ENCODE data around the gene ZDHHC14.

The ZDHHC14 gene

DNA sequence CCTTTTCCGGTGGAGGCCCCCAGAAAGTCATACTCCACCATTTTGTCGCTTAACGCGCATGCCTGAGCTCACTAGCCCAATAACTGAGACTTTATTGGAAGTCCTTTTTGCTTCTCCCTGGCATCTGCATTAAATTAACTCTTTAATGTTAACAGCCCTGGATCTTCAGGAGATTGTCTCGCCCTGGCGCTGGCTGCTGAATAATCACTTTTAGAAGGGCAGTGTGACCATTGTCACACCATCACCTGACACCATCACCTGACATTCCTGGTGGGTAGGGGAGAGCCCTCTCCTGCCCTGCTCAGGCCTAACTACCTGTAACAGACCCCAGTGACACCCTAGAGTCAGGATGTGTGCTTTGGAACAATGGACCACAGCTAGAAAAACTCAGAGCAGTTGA, 326.6 kb downstream of the ZDHHC14 start:
- TF ChIP-seq, protein P1, sequence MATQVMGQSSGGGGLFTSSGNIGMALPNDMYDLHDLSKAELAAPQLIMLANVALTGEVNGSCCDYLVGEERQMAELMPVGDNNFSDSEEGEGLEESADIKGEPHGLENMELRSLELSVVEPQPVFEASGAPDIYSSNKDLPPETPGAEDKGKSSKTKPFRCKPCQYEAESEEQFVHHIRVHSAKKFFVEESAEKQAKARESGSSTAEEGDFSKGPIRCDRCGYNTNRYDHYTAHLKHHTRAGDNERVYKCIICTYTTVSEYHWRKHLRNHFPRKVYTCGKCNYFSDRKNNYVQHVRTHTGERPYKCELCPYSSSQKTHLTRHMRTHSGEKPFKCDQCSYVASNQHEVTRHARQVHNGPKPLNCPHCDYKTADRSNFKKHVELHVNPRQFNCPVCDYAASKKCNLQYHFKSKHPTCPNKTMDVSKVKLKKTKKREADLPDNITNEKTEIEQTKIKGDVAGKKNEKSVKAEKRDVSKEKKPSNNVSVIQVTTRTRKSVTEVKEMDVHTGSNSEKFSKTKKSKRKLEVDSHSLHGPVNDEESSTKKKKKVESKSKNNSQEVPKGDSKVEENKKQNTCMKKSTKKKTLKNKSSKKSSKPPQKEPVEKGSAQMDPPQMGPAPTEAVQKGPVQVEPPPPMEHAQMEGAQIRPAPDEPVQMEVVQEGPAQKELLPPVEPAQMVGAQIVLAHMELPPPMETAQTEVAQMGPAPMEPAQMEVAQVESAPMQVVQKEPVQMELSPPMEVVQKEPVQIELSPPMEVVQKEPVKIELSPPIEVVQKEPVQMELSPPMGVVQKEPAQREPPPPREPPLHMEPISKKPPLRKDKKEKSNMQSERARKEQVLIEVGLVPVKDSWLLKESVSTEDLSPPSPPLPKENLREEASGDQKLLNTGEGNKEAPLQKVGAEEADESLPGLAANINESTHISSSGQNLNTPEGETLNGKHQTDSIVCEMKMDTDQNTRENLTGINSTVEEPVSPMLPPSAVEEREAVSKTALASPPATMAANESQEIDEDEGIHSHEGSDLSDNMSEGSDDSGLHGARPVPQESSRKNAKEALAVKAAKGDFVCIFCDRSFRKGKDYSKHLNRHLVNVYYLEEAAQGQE (IDR thresholded peaks at IDR 0.05; ENCODE audit: low read depth): no peak
- no peak for TF ChIP-seq TEAD4 (IDR thresholded peaks at IDR 0.05)
- TF ChIP-seq RAD21 (IDR thresholded peaks at IDR 0.05; ENCODE audit: low read depth): no peak
- TF ChIP-seq EP300 (IDR thresholded peaks at IDR 0.05; ENCODE audit: borderline replicate concordance): no peak
- no peak for TF ChIP-seq TCF12 (IDR thresholded peaks at IDR 0.05; ENCODE audit: low read depth)
- TF ChIP-seq CEBPB (IDR thresholded peaks at IDR 0.05): no peak
- TF ChIP-seq, protein P2, sequence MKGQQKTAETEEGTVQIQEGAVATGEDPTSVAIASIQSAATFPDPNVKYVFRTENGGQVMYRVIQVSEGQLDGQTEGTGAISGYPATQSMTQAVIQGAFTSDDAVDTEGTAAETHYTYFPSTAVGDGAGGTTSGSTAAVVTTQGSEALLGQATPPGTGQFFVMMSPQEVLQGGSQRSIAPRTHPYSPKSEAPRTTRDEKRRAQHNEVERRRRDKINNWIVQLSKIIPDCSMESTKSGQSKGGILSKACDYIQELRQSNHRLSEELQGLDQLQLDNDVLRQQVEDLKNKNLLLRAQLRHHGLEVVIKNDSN (IDR thresholded peaks at IDR 0.05): no peak
- TF ChIP-seq YY1 (IDR thresholded peaks at IDR 0.05; ENCODE audit: low read depth): no peak
- no peak for TF ChIP-seq CREB1 (IDR thresholded peaks at IDR 0.05; ENCODE audit: low read depth)
- TF ChIP-seq FOXM1 (IDR thresholded peaks at IDR 0.05; ENCODE audit: borderline replicate concordance, low read depth): no peak
- TF ChIP-seq, protein P3, sequence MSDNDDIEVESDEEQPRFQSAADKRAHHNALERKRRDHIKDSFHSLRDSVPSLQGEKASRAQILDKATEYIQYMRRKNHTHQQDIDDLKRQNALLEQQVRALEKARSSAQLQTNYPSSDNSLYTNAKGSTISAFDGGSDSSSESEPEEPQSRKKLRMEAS (IDR thresholded peaks at IDR 0.05): no peak
- TF ChIP-seq TAF1 (IDR thresholded peaks at IDR 0.05; ENCODE audit: low read depth): no peak
- no peak for TF ChIP-seq NFIC (IDR thresholded peaks at IDR 0.05)
- no peak for TF ChIP-seq EGR1 (IDR thresholded peaks at IDR 0.05)
- no peak for TF ChIP-seq ZBTB7A (IDR thresholded peaks at IDR 0.05; ENCODE audit: low read depth)

DNA sequence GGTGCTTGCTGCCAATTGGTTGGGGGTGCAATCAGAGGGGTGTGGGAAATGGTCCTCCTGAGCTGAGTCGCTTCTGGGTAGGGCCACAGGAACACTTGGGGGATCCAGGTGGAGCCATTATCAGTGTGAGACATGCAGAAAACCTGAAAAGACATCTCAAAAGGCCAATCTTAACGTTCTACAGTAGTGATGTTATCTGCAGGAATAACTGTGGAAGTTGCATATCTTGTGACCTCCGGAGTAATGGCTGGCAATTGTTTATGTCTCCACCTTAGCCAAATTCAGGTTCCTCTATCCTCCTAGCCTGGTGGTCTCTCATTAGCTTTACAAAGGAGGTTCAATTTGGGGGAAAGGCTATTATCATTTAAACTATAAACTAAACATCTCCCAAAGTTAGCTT, 327.2 kb downstream of the ZDHHC14 start:
- TF ChIP-seq, protein P1 (IDR thresholded peaks at IDR 0.05; ENCODE audit: low read depth): no peak
- TF ChIP-seq, protein P3 (IDR thresholded peaks at IDR 0.05): no peak
- no peak for TF ChIP-seq CREB1 (IDR thresholded peaks at IDR 0.05; ENCODE audit: low read depth)
- no peak for TF ChIP-seq TEAD4 (IDR thresholded peaks at IDR 0.05)
- no peak for TF ChIP-seq TCF12 (IDR thresholded peaks at IDR 0.05; ENCODE audit: low read depth)
- TF ChIP-seq YY1 (IDR thresholded peaks at IDR 0.05; ENCODE audit: low read depth): no peak
- TF ChIP-seq RAD21 (IDR thresholded peaks at IDR 0.05; ENCODE audit: low read depth): no peak
- TF ChIP-seq EGR1 (IDR thresholded peaks at IDR 0.05): no peak
- no peak for TF ChIP-seq EP300 (IDR thresholded peaks at IDR 0.05; ENCODE audit: borderline replicate concordance)

DNA sequence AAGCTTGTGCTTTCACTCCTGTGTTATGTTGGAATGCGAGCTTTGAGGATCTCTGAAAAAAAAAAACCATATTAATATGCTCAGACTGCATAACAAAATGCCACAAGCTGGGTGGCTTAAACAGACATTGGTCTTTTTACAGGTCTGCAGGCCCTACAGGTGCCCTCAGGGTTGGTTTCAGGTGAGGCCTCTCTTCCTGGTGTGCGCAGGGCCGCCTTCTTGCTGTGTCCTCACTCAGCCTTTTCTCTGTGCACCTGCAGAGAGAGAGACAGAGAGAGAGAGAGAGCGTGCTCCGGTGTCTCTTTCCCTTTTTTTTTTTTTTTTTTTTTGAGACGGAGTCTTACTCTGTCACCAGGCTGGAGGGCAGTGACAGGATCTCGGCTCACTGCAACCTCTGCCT, 327.9 kb downstream of the ZDHHC14 start:
- TF ChIP-seq EP300 (IDR thresholded peaks at IDR 0.05; ENCODE audit: borderline replicate concordance): no peak
- no peak for TF ChIP-seq TAF1 (IDR thresholded peaks at IDR 0.05; ENCODE audit: low read depth)
- TF ChIP-seq EGR1 (IDR thresholded peaks at IDR 0.05): no peak
- TF ChIP-seq TEAD4 (IDR thresholded peaks at IDR 0.05): no peak
- TF ChIP-seq NFIC (IDR thresholded peaks at IDR 0.05): no peak
- TF ChIP-seq YY1 (IDR thresholded peaks at IDR 0.05; ENCODE audit: low read depth): no peak
- no peak for TF ChIP-seq CREB1 (IDR thresholded peaks at IDR 0.05; ENCODE audit: low read depth)
- TF ChIP-seq, protein P2 (IDR thresholded peaks at IDR 0.05): no peak
- TF ChIP-seq FOXM1 (IDR thresholded peaks at IDR 0.05; ENCODE audit: borderline replicate concordance, low read depth): no peak
- TF ChIP-seq RAD21 (IDR thresholded peaks at IDR 0.05; ENCODE audit: low read depth): no peak
- no peak for TF ChIP-seq TCF12 (IDR thresholded peaks at IDR 0.05; ENCODE audit: low read depth)
- TF ChIP-seq, protein P3 (IDR thresholded peaks at IDR 0.05): no peak
- TF ChIP-seq, protein P1 (IDR thresholded peaks at IDR 0.05; ENCODE audit: low read depth): no peak
- no peak for TF ChIP-seq ZBTB7A (IDR thresholded peaks at IDR 0.05; ENCODE audit: low read depth)
- TF ChIP-seq CEBPB (IDR thresholded peaks at IDR 0.05): no peak

DNA sequence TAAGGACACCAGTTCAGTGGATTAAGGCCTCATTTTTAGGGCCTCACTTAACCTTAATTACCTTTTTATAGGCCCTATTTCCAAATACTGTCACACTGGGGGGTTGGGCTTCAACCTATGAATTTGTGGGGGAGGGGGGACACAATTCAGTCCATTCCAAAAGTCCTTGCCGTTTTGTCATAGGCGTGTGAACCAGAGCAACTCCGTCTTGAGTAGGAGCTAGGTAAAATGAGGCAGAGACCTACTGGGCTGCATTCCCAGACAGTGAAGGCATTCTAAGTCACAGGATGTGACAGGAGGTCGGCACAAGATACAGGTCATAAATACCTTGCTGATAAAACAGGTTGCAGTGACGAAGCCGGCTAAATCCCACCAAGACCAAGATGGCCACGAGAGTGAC, 328.6 kb downstream of the ZDHHC14 start:
- TF ChIP-seq FOXM1 (IDR thresholded peaks at IDR 0.05; ENCODE audit: borderline replicate concordance, low read depth) (no peak), TAF1 (IDR thresholded peaks at IDR 0.05; ENCODE audit: low read depth) (no peak), CREB1 (IDR thresholded peaks at IDR 0.05; ENCODE audit: low read depth) (no peak), NFIC (IDR thresholded peaks at IDR 0.05) (no peak), TEAD4 (IDR thresholded peaks at IDR 0.05) (no peak), TCF12 (IDR thresholded peaks at IDR 0.05; ENCODE audit: low read depth) (no peak), ZBTB7A (IDR thresholded peaks at IDR 0.05; ENCODE audit: low read depth) (no peak)
- TF ChIP-seq, protein P2 (IDR thresholded peaks at IDR 0.05): no peak
- TF ChIP-seq, protein P3 (IDR thresholded peaks at IDR 0.05): no peak
